Loucy (cell line): ENCODE measurements around the gene MAD1L1.

Experiments
- H2AFZ ChIP-seq: fragments of 200-600 bp; sonication (generic); 2 replicates; pipeline ENCODE4 v1.6.0; 2016; ENCODE audit warnings: antibody characterized with exemption, mild to moderate bottlenecking, low read length, moderate library complexity
- H3F3A ChIP-seq: fragments of 200-600 bp; 2 replicates; pipeline ENCODE4 v1.6.0; 2016; ENCODE audit warnings: antibody characterized with exemption, low read depth, mild to moderate bottlenecking
- H3K27me3 ChIP-seq: fragments of 200-600 bp; sonication (generic); 2 replicates; pipeline ENCODE4 v1.6.1; 2014; ENCODE audit warnings: low read length, mild to moderate bottlenecking; ENCODE audit not compliant: insufficient read depth, poor library complexity, severe bottlenecking
- H3K36me3 ChIP-seq: fragments of 200-600 bp; sonication (generic); 2 replicates; pipeline ENCODE4 v1.6.1; 2016; ENCODE audit warnings: low read length; ENCODE audit not compliant: insufficient read depth
- H3K4me1 ChIP-seq: fragments of 200-600 bp; sonication (generic); 2 replicates; pipeline ENCODE4 v1.5.1; 2014; ENCODE audit warnings: low read length, mild to moderate bottlenecking; ENCODE audit not compliant: insufficient read depth, poor library complexity, severe bottlenecking
- H3K4me2 ChIP-seq: fragments of 200-600 bp; sonication (generic); 2 replicates; pipeline ENCODE4 v1.6.0; 2014; ENCODE audit warnings: antibody characterized with exemption, low read length, low read depth, mild to moderate bottlenecking; ENCODE audit not compliant: poor library complexity, severe bottlenecking
- H3K4me3 ChIP-seq: fragments of 200-600 bp; sonication (generic); 2 replicates; pipeline ENCODE4 v1.5.1; 2014; ENCODE audit warnings: low read length, mild to moderate bottlenecking, mixed read lengths; ENCODE audit not compliant: poor library complexity, severe bottlenecking
- H3K79me2 ChIP-seq: fragments of 200-600 bp; sonication (generic); 2 replicates; pipeline ENCODE4 v1.6.1; 2014; ENCODE audit warnings: low read length; ENCODE audit not compliant: insufficient read depth
- H3K9ac ChIP-seq: fragments of 200-600 bp; sonication (generic); 2 replicates; pipeline ENCODE4 v1.6.0; 2014; ENCODE audit warnings: mild to moderate bottlenecking, low read depth, low read length, moderate library complexity; ENCODE audit not compliant: poor library complexity, severe bottlenecking
- H3K9me2 ChIP-seq: fragments of 200-600 bp; sonication (generic); replicated peaks from 2 replicates; pipeline ENCODE4 v1.6.1; 2016; ENCODE audit warnings: low read depth, low read length, mixed read lengths
- H3K9me3 ChIP-seq: fragments of 200-600 bp; sonication (generic); 2 replicates; pipeline ENCODE4 v1.6.1; 2014; ENCODE audit warnings: mild to moderate bottlenecking, antibody characterized with exemption, low read length, low read depth; ENCODE audit not compliant: insufficient read depth
- H4K20me1 ChIP-seq: fragments of 200-600 bp; sonication (generic); 2 replicates; pipeline ENCODE4 v1.6.0; 2014; ENCODE audit warnings: antibody characterized with exemption, low read length, mild to moderate bottlenecking; ENCODE audit not compliant: insufficient read depth, poor library complexity, severe bottlenecking
- CTCF ChIP-seq: fragments of 200-600 bp; sonication (generic); conservative IDR thresholded peaks from 2 replicates; pipeline ENCODE4 v1.5.1; 2014; ENCODE audit warnings: mild to moderate bottlenecking, antibody characterized with exemption, low read length
- EZH2phosphoT487 ChIP-seq: fragments of 200-600 bp; IDR thresholded peaks from 2 replicates; pipeline ENCODE4 v1.6.1; 2018; ENCODE audit warnings: antibody characterized with exemption, mild to moderate bottlenecking, moderate library complexity, borderline replicate concordance

The MAD1L1 gene

GRCh38 chr7:2150445-2150815 lies 82.3 kb downstream of the MAD1L1 start:
- H3K36me3 ChIP-seq, result peaks cover 33% of the 10 kb centered on the region; the same call in 1 of the 2 replicates
- H3K9ac ChIP-seq, result no peak overlapping the region
- TF ChIP-seq CTCF (no peak), EZH2phosphoT487 (no peak)

DNA sequence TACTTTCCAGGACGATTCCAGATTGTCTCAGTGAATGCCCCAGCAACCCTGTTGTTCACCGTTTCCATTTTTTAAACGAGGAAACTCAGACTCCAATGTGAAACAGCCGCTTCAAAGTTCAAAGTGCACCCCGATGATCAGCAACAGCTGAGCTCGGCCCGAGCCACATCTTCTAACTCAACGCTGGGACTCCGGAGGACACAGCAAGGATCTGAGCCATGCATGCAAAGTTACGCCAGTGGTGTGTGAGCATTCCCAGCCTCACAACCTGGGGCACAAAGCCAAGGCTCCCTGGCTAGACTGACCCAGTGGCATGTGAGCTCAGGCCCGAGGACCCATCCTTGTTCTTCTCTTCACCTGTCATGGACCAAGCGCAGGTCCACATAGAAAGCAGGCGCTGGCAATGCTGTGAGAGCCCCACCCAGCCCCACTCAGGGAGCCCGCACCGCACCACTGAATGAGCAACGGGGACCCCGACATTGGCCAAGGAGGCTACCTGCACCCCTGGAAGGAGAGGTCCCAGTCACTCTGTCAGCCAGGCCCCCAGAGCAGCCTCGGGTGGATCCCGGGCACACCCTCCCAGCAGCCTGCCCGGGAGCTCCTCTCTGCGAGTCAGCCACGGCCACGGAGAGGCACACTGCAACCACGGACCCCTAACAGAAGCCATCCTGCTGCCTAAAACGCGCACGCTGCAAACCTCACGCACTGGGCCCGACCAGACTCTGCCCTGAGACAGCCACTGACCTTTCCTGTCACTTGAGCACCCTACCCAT lies 82.9 kb downstream of the MAD1L1 start:
- no peaks in the 10 kb centered on the region for H3K27me3 ChIP-seq
- H3K4me1 ChIP-seq, result no peaks in the 10 kb centered on the region
- H4K20me1 ChIP-seq, result no peaks in the 10 kb centered on the region
- no peaks in the 10 kb centered on the region for H3F3A ChIP-seq
- no peak overlapping the region for H2AFZ ChIP-seq
- H3K9me2 ChIP-seq, result no peaks in the 10 kb centered on the region
- no peaks in the 10 kb centered on the region for H3K9me3 ChIP-seq
- peaks cover 39% of the 10 kb centered on the region; the same call in 1 of the 2 replicates for H3K36me3 ChIP-seq
- peaks cover 5% of the 10 kb centered on the region; the same call in 1 of the 2 replicates for H3K79me2 ChIP-seq
- H3K4me2 ChIP-seq, result no peak overlapping the region
- H3K9ac ChIP-seq, result no peak overlapping the region
- TF ChIP-seq EZH2phosphoT487 (no peak), CTCF (no peak)
- no peak overlapping the region for H3K4me3 ChIP-seq

More at GRCh38 chr7:2150445-2150815, 82.3 kb downstream of the MAD1L1 start:
- no peaks in the 10 kb centered on the region for H4K20me1 ChIP-seq
- no peaks in the 10 kb centered on the region for H3K9me3 ChIP-seq
- H3K27me3 ChIP-seq, result no peaks in the 10 kb centered on the region
- H3F3A ChIP-seq, result no peaks in the 10 kb centered on the region
- no peak overlapping the region for H3K4me2 ChIP-seq
- H3K4me3 ChIP-seq, result no peak overlapping the region
- H3K9me2 ChIP-seq, result no peaks in the 10 kb centered on the region
- H2AFZ ChIP-seq, result no peak overlapping the region
- H3K79me2 ChIP-seq, result peaks cover 5% of the 10 kb centered on the region; the same call in 1 of the 2 replicates
- no peaks in the 10 kb centered on the region for H3K4me1 ChIP-seq

DNA sequence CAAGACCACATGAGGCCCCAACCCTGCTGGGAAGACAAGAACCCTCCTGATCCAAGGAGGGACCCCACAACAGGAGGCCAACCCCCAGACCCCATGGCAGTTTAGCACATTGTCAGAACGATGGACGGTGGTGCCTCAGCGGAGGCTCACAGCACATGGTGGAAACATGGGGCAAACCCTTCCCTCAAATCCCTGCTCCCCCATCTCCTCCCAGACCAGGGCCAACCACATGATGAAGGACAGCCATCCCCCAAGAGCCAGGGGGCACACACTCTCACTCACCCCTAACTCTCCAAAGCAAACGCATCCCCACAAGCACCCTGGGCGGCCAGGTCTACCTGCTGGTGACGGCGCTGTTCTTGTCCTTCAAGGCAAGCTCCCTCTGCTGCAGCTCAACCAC lies 83.9 kb downstream of the MAD1L1 start:
- Histone ChIP-seq H3K9ac (no peak overlapping the region), H3K9me3 (no peaks in the 10 kb centered on the region), H3K36me3 (peaks cover 45% of the 10 kb centered on the region; the same call in 1 of the 2 replicates), H3K4me3 (no peak overlapping the region), H3K27me3 (no peaks in the 10 kb centered on the region), H3F3A (no peaks in the 10 kb centered on the region), H3K4me1 (no peaks in the 10 kb centered on the region), H3K4me2 (no peak overlapping the region), H3K9me2 (no peaks in the 10 kb centered on the region), H3K79me2 (peaks cover 5% of the 10 kb centered on the region; the same call in 1 of the 2 replicates), H2AFZ (no peak overlapping the region), H4K20me1 (no peaks in the 10 kb centered on the region)
- no peak for TF ChIP-seq CTCF
- TF ChIP-seq EZH2phosphoT487, result no peak
